Mucosa of descending colon (tissue), 3 donors: ENCODE measurements around the gene FMR1NB. TPM values are rescaled to one million over a fixed set of nuclear protein-coding genes. Genes with fewer than 3 reads are reported as not detected.

ENCODE experiments used
- ATAC-seq: fragments of 200-7000 bp; cut with Tn5 transposase; one replicate; pipeline ENCODE4 v1.9.1; 2020; ENCODE audit warnings: mild to moderate bottlenecking, moderate library complexity
- DNase-seq, 3 donors: peaks; one replicate each; pipeline ENCODE4 v3.0.0-alpha.2; 2020
- H3K36me3 ChIP-seq: fragments of 200-600 bp; one replicate; pipeline ENCODE4 v1.8.0; 2021; ENCODE audit warnings: low read depth, mild to moderate bottlenecking
- H3K4me1 ChIP-seq: fragments of 200-600 bp; one replicate; pipeline ENCODE4 v1.8.0; 2021; ENCODE audit warnings: low read depth, mild to moderate bottlenecking
- H3K4me3 ChIP-seq: fragments of 200-600 bp; one replicate; pipeline ENCODE4 v1.8.0; 2021; ENCODE audit warnings: mild to moderate bottlenecking
- H3K9me3 ChIP-seq: fragments of 200-600 bp; one replicate; pipeline ENCODE4 v1.8.0; 2021; ENCODE audit warnings: mild to moderate bottlenecking
- intact Hi-C, 2 donors: fragments of 100-400 bp; cut with DNase I in 1 of 2; cut with micrococcal nuclease in 1 of 2; formaldehyde crosslinking; loops; one replicate each; pipeline versions ENCODE4 v1.11.0 to v1.11.1; 2022; cut with DNase I, micrococcal nuclease
- total RNA-seq, 3 donors: library from RNA; stranded (reverse); fragmentation: NEBNext Ultra II Directional in 2 of 3; extraction: Animal tissue kit (Norgen Biotek cat#: 25700) in 2 of 3; gene quantifications; one replicate each; pipeline versions ENCODE4 v1.2.1 to v1.2.4, GENCODE V29; 2021 to 2023
- TF ChIP-seq, protein P1 (sequence below): fragments of 200-600 bp; IDR thresholded peaks from one replicate; pipeline ENCODE4 v1.8.0; 2022; ENCODE audit warnings: antibody characterized with exemption, mild to moderate bottlenecking
- donor health status: DM: no; HTN: no; CAD: no; lungs with moderate emphysema.
- donor health status: DM: no; HTN: no; CAD: no.
- donor health status: DM: no; HTN: yes; CAD: no.

FMR1NB gene
- total RNA-seq, 3 donors from 2014 or later: not detected

DNA sequence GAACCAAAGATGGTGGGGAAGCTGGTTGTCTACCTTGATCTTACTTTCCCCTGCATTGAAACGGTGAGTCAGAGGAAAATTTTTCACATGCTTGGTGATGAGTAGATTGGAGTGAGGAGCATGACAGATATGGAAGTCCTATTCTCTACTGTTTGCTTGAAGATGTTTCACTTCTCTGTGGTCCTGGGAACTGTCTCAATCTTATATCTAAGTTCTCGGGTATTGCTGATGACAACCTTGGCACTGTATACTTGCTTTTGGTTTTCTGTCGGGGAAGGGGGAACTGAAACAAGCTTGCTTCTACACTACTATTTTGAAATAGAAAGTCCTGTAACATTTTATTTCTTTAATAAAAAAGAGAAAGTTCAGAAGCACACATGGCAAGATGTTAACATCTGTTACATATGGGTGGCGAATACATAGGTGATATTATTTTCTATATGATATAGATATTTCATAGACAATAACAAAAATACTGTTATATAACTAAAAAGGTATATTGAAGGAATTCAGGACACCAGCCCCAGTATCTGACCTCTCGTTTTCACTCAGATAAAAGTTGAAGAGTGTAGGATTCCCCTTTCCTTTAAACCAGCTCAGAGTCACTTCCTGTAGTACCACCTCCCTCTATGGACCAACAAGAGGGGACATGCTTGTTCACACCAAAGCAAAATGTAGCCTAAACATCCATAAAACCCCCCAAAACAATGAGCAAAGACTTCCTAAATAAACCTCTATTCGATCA, 88.8 kb downstream of the FMR1NB start:
- ATAC-seq: no peak
- Histone ChIP-seq H3K36me3 (no peaks in the 10 kb centered on the region), H3K4me1 (no peaks in the 10 kb centered on the region), H3K4me3 (no peak overlapping the region), H3K9me3 (no peaks in the 10 kb centered on the region)
- intact Hi-C loops: no loop called here
- TF ChIP-seq, protein P1, sequence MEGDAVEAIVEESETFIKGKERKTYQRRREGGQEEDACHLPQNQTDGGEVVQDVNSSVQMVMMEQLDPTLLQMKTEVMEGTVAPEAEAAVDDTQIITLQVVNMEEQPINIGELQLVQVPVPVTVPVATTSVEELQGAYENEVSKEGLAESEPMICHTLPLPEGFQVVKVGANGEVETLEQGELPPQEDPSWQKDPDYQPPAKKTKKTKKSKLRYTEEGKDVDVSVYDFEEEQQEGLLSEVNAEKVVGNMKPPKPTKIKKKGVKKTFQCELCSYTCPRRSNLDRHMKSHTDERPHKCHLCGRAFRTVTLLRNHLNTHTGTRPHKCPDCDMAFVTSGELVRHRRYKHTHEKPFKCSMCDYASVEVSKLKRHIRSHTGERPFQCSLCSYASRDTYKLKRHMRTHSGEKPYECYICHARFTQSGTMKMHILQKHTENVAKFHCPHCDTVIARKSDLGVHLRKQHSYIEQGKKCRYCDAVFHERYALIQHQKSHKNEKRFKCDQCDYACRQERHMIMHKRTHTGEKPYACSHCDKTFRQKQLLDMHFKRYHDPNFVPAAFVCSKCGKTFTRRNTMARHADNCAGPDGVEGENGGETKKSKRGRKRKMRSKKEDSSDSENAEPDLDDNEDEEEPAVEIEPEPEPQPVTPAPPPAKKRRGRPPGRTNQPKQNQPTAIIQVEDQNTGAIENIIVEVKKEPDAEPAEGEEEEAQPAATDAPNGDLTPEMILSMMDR: no peak
- no peak for DNase-seq

DNA sequence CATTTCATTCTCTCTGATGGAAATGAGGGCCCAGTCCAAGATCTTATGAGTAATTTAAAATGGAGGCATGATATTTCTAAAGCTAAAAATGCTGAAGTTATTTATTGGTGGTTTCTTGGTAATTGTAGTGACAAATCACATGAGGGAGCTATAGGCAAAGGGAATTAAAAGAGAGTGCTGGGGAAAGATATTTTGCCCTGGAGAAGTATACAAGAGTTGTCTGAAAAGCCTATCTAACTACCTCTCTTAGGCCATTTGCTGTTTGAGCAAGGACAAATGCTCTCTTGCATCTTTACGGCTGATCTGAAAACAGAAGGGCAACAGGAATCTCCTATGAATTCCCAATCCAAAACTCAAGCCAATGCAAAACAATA, 89.4 kb downstream of the FMR1NB start:
- TF ChIP-seq, protein P1: no peak
- Histone ChIP-seq H3K4me3 (no peak overlapping the region), H3K9me3 (no peaks in the 10 kb centered on the region), H3K36me3 (no peaks in the 10 kb centered on the region), H3K4me1 (no peaks in the 10 kb centered on the region)
- intact Hi-C loops: no loop called here
- ATAC-seq (no peak), DNase-seq (no peak)

Other genes starting within 250 kb of the FMR1NB start
- 10 to 100 TPM; 42.1 to 56.9 (median 44.7) TPM for gene FMR1, start 69.4 kb upstream of the FMR1NB start, total RNA-seq